Measurements from ENCODE around the gene PIAS4. TPM values are rescaled to one million over a fixed set of nuclear protein-coding genes. Genes with fewer than 3 reads are reported as not detected.

PIAS4 gene
- total RNA-seq, 1 experiment from 2014 or later = 29.3 TPM

DNA sequence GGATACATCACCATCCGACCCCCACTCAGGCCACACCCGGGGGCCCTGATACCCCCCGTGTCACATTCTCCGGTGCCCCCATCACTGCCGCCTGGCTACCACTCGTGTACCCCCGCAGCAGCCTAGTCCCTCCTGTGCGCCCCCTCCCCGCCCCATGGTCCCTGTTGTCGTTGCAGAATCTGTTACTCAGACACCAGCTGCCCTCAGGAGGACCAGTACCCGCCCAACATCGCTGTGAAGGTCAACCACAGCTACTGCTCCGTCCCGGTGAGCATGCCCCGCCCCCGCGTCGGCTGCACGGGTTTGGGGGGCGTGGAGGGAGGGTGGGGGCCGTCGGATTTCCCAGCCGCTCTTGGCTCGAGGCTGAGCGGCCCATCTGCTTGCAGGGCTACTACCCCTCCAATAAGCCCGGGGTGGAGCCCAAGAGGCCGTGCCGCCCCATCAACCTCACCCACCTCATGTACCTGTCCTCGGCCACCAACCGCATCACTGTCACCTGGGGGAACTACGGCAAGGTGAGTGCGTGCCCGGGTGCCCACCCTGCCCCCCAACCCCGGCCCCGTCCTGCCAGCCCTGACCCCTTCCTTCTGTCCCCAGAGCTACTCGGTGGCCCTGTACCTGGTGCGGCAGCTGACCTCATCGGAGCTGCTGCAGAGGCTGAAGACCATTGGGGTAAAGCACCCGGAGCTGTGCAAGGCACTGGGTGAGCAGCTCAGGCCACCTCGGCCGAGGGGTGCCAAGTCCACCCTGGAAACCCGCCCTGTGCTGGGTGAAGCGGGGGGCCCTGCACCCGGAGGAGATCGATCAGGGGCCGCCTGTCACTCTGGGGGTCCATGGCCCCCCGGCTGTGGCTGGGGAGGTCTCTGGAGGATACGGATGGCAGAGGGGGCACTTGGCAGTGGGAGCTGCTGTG lies 21.1 kb downstream of the PIAS4 start:
- Mint-ChIP-seq H3K36me3 (ENCODE audit: insufficient read depth, unreplicated experiment) (peaks cover 63% of the 10 kb centered on the region), H3K27ac (ENCODE audit: unreplicated experiment) (peak overlapping the region; percentile 39), H3K27me3 (ENCODE audit: unreplicated experiment) (no peaks in the 10 kb centered on the region), H3K9me3 (ENCODE audit: low read depth, unreplicated experiment) (no peaks in the 10 kb centered on the region), H3K4me1 (ENCODE audit: low read depth, unreplicated experiment) (no peaks in the 10 kb centered on the region), H3K4me3 (ENCODE audit: low read depth, unreplicated experiment) (no peak overlapping the region)
- no TSS peak for BruUV-seq (replicated peaks)
- intact Hi-C loops (cut with micrococcal nuclease; ENCODE audit: unreplicated experiment) = no loop called here
- no peak for DNase-seq
- TF ChIP-seq CTCF (IDR thresholded peaks at IDR 0.05; ENCODE audit: unreplicated experiment) = no peak
- CTCF ChIA-PET = interaction anchor here (0.6 kb wide), 1 partner anchor 97 kb away, joined by 3 read pairs; no protein-coding TSS in a partner anchor

- Mint-ChIP-seq H3K36me3 (ENCODE audit: insufficient read depth, unreplicated experiment) (peaks cover 58% of the 10 kb centered on the region), H3K9me3 (ENCODE audit: low read depth, unreplicated experiment) (no peaks in the 10 kb centered on the region), H3K4me1 (ENCODE audit: low read depth, unreplicated experiment) (no peaks in the 10 kb centered on the region), H3K4me3 (ENCODE audit: low read depth, unreplicated experiment) (no peak overlapping the region), H3K27ac (ENCODE audit: unreplicated experiment) (peak overlapping the region; percentile 39), H3K27me3 (ENCODE audit: unreplicated experiment) (no peaks in the 10 kb centered on the region)
- CTCF ChIA-PET = interaction anchor here (0.6 kb wide), 1 partner anchor 96 kb away, joined by 3 read pairs; no protein-coding TSS in a partner anchor
- no peak for TF ChIP-seq CTCF (IDR thresholded peaks at IDR 0.05; ENCODE audit: unreplicated experiment)
- DNase-seq = no peak
- no TSS peak for BruUV-seq (replicated peaks)
- intact Hi-C loops (cut with micrococcal nuclease; ENCODE audit: unreplicated experiment) = no loop called here
Observed at GRCh38 chr19:4029247-4029614, 21.7 kb downstream of the PIAS4 start.

- intact Hi-C loops (cut with micrococcal nuclease; ENCODE audit: unreplicated experiment) = no loop called here
- TF ChIP-seq CTCF (IDR thresholded peaks at IDR 0.05; ENCODE audit: unreplicated experiment) = no peak
- Mint-ChIP-seq H3K4me3 (ENCODE audit: low read depth, unreplicated experiment) (no peak overlapping the region), H3K4me1 (ENCODE audit: low read depth, unreplicated experiment) (no peaks in the 10 kb centered on the region), H3K27ac (ENCODE audit: unreplicated experiment) (no peak overlapping the region), H3K27me3 (ENCODE audit: unreplicated experiment) (no peaks in the 10 kb centered on the region), H3K9me3 (ENCODE audit: low read depth, unreplicated experiment) (no peaks in the 10 kb centered on the region), H3K36me3 (ENCODE audit: insufficient read depth, unreplicated experiment) (peaks cover 53% of the 10 kb centered on the region)
- DNase-seq = no peak
- CTCF ChIA-PET = no interaction called here
- BruUV-seq (replicated peaks) = no TSS peak
Observed at GRCh38 chr19:4030552-4030951, 23.0 kb downstream of the PIAS4 start.

GRCh38 chr19:4030981-4031380 lies 23.4 kb downstream of the PIAS4 start:
- BruUV-seq (replicated peaks) = no TSS peak
- intact Hi-C loops (cut with micrococcal nuclease; ENCODE audit: unreplicated experiment) = no loop called here
- DNase-seq = no peak
- Mint-ChIP-seq H3K4me1 (ENCODE audit: low read depth, unreplicated experiment) (no peaks in the 10 kb centered on the region), H3K27me3 (ENCODE audit: unreplicated experiment) (no peaks in the 10 kb centered on the region), H3K4me3 (ENCODE audit: low read depth, unreplicated experiment) (no peak overlapping the region), H3K27ac (ENCODE audit: unreplicated experiment) (no peak overlapping the region), H3K9me3 (ENCODE audit: low read depth, unreplicated experiment) (no peaks in the 10 kb centered on the region), H3K36me3 (ENCODE audit: insufficient read depth, unreplicated experiment) (peaks cover 50% of the 10 kb centered on the region)
- TF ChIP-seq CTCF (IDR thresholded peaks at IDR 0.05; ENCODE audit: unreplicated experiment) = no peak
- CTCF ChIA-PET = no interaction called here

Data from Calu3 (cell line).